SK-N-SH (cell line): ENCODE measurements around the gene TM4SF4. TPM values are rescaled to one million over a fixed set of nuclear protein-coding genes. Genes with fewer than 3 reads are reported as not detected.

ENCODE experiments used
- polyA plus RNA-seq, 3 experiments: library from polyadenylated mRNA; depleted of rRNA; stranded (reverse); fragments of >200 nt; gene quantifications; 2 replicates each; pipeline ENCODE4 v1.2.3, GENCODE V29; 2012
- small RNA-seq, 7 experiments: library from RNA; depleted of rRNA; stranded (forward); fragments of <200 nt; gene quantifications; one replicate each; pipeline ENCODE3, GENCODE V24; 2012

The TM4SF4 gene
- polyA plus RNA-seq, 1 of the 3 experiments (the other 2 are of a cell fraction) = 0.08 TPM

Small RNA genes within 50 kb of the gene (small RNA-seq; reads per million reads assigned to genes)
- gene AC108751.2 (0 reads per million in 7 experiments), gene RNU6-1098P (0 reads per million in 7 experiments)

Other genes starting within 250 kb of the TM4SF4 start
- gene TM4SF18, start 141.1 kb upstream of the TM4SF4 start, polyA plus RNA-seq (2012; rRNA removed) = 0.30 and 0.32 TPM in 2 replicates
- 209 and 257 TPM in 2 replicates for gene TM4SF1, start 97.0 kb upstream of the TM4SF4 start, polyA plus RNA-seq (2012; rRNA removed)
- gene WWTR1, start 183.3 kb downstream of the TM4SF4 start, polyA plus RNA-seq (2012; rRNA removed) = 60.6 and 64.1 TPM in 2 replicates